Stimulated activated CD4-positive, alpha-beta T cell treated with anti-CD3 and anti-CD28 coated beads, Interleukin-12 subunit alpha, Interleukin-12 subunit beta, amount 100 ng/mL, for 48 hours (primary cell): ENCODE results near the gene BCL2L11.

Experiments
- DNase-seq, 3 donors: peaks; one replicate each; pipeline ENCODE4 v3.0.0-alpha.2; 2020; ENCODE audit warnings: low read depth in 2 of 3, low spot score in 1 of 3

Gene BCL2L11

DNA sequence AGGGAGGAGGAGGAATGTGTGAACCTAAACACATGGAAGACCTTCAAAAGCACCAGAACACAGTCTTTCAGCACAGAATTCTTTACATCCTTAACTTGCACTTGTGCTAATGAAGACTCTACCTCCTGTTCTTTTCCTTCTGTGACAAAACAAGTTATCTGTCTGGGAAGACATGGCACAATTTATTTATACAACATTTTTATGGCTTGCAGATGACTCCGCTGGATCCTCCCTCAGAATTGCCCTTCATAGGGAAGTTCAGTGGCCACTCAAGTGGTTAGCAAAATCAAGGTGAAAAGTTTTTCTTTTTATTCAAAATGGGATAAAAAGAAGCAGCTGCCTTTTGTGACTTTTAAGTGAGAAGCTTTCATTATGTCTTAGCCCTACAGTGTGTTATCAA, 21.4 kb downstream of the BCL2L11 start:
- no peak for DNase-seq

DNA sequence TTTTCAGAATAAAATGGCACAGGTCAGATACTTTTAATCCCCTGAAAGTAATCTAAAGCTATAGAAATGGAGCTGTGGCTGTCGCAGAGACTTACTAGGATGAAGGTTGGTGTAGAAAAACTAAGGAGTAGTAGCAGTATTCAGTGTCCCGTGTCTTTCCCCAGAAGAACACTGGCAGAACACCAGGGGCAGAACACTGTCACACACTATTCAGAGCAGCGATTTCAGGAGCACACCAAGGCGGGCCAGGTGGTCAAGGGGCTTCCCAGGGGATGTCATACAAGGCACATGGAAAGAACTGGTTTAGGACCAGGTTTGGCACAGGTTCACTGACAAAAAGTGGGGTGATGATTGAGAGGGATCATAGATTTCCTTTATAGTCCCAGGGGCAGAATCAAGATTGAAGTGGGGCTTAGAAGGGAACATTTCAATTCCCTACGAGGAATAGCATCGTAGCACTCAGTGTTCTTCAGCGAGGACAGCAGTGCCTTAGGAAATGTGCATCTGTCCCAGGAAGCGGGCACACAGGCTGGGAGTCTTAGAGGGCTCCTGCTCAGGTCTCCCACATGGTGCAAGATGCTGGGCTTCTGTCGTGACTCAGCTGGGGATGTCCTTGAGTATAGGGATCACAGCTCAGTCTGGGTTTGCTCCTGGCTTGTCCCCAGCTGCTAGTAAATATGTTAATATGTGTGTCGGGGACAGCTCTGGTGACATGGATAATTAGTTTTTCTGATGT, 22.6 kb downstream of the BCL2L11 start:
- DNase-seq, result no peak

DNA sequence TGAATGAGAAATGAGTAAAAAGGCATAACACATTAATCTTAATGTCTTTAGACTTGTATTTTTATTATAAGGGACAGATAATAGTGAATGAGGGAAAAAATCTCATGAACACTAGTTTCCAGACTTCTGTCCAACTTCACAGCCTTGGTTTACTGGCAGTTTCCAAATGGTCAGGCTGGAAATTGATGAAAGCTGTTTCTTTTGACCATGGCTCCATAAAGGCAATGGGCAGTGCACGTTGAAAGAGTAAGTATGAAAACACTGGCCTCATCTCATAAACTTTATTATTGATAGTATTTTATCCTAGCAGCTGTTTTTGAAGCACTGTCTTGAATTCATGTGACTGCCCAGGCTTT, 23.1 kb downstream of the BCL2L11 start:
- DNase-seq, result no peak

DNA sequence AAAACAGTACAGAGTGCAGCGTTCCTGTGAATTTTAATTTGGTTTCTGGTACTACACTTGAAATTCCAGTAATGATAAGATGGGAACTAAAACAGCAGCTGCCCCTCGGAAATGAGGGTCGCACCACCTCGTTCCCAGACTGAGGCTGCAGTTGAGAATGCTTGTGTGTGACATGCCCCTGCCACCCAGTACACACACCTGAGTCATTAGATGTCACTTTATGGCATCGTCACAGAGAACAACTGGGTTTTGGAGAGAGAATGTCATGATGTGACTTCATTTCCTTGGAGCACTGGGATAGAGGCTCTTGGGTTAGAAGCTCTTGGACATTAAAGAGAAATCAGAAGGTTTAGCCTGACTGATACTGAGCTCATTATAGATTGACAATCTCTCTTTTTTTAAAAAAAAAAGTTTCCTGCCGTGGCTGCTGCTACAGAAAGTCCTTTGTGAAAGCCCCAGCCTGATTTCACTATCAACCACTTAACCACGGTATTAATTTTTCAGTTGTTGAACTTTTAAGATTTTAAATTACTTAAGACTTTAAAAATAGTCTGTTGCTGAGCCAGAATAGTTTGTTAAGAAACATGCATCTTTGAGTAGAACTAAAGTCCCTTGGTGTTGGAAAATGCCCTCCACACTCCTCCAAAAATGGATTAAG, 24.5 kb downstream of the BCL2L11 start:
- no peak for DNase-seq

DNA sequence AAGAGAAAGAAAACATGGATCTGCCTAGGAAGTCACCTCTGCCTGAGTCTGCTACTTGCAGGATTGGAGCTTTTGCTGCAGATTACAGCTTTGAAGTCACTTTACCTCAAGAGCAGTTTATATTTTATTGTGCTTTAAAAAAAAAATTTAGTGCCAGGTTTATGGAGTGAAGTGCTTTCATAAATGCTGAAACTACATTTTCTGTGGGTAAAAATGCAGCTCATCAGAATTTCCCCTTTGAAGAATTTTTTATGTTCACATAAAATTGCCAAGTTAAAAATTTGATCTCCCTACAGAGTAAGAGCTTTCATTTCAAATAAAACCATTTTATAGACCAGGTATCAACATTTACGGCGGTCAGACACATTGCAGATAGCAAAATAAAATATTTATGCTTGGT, 25.2 kb downstream of the BCL2L11 start:
- DNase-seq, result no peak

DNA sequence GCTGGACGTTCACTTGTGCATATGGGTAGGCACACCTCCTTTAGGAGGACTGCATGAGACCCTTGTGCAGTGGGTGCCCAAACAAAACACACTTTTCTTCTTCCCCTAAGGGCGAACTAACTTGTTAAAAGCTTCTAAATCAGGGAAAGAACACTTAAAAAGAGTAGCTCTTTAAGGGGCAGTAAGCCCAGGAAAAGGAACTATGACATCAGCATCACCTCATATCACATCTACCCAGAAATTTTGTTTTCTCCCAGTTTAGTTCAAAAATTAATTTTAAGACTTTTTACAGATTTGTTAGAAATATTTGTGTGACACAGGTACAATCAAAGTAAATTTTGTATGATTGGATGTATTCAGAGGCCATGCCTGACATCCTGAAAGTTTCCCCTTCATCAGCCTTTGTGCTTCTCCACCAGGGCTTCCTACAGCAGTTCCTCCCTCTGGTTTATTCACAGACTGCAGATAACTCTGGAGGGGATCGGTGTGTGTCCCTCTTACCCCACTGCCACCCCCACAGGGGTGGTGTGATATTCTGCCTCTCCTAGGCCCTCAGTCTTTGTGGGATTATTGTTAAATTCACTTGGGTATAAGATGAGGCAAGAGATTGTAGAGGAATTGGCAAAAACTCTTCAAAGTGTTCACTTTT, 27.6 kb downstream of the BCL2L11 start:
- DNase-seq, result no peak

DNA sequence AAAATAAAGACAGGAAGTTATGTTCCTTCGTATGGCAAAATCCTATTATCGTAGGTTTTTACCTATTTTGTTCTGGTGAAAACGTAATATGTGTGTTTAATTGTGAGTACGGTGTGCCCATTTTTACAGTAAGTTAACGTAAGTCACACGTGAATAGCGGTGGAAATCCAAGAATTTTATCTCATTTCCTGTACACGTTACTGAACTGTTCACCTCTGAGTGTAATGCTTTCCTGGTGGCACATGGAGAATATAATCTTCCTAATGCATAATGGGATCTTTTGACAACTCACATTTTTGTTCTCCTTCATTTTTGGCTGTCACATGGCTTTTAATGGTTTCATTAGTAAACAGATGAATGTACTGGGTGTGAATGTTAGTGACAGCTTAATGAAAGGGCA, 28.2 kb downstream of the BCL2L11 start:
- DNase-seq, result no peak

DNA sequence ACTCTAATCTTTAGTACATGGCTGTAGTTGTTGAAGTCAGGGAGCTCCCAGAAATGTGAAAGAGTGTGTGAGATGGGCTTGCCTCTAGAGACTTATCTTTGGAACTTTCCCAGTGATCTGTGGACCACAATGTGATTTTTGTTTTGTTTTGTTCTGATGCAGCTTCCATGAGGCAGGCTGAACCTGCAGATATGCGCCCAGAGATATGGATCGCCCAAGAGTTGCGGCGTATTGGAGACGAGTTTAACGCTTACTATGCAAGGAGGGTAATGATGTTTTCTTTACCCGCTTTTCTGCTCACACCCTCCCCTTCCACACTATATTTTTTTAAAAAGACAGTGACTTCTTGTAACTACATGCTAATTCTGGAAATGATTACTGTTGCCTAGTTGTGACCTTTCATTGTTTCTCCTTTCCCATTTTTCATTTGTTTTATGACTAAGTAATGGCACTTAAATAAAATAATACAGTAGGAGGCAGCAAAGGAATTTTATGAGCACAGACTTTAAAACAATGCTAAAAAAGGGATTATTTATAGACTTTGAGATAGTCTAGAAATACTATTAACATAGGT, 29.3 kb downstream of the BCL2L11 start:
- no peak for DNase-seq

DNA sequence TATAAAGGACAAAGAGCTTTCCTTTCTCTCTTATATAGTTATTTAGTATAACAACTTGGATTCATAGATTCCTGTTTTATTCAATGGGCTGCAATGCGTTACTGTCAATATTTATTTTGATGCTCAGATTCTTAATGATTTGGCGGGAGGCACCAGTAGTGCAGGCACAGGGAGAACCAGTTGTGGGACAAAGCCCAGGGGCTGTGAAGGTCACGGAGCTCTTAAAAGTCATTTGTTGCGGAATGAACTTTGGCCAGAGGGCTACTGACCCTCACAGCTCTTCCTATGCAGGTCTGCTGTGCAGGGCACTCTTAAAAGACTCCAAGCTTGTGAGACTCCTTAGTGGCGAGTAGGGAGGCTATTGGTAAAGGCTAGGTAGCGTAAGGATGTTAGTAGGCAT, 34.0 kb downstream of the BCL2L11 start:
- no peak for DNase-seq

DNA sequence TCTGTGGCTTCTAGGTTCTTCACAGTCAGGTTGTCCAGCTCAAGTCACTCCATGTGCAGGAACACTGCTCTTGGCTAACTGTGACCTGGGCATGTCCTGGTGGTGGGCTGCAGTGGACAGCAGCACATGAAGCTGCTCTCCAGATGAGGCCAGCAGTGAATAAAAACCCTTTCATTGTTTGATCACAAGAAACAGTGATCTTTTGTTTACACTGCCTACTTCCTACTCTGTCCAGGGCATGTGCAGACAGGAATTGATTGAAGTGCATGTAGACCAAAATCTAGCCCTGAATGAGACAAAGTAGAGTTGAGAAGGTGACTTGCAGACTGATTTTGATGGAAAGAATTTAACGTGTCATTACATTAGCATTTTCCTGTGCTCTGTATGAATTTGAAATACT, 34.9 kb downstream of the BCL2L11 start:
- no peak for DNase-seq

DNA sequence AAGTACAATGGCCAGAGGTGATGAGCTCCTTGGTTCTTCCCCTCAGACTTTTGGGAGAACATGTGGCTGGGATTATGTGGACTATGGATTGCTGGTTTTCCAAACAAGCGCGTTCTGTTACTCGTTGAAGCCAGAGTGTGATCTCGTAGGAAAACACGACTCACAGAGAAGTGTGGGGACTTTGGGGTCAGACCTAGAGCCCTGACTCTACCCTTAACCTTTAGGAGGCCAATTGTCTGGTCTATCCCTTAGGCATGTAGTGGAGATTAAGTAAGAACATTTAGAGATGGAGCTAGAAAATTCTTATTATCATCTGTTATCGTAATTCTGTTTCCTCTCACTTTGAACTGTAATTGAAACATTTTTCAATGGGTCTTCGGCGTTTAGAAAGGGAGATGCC, 35.8 kb downstream of the BCL2L11 start:
- DNase-seq, result no peak

DNA sequence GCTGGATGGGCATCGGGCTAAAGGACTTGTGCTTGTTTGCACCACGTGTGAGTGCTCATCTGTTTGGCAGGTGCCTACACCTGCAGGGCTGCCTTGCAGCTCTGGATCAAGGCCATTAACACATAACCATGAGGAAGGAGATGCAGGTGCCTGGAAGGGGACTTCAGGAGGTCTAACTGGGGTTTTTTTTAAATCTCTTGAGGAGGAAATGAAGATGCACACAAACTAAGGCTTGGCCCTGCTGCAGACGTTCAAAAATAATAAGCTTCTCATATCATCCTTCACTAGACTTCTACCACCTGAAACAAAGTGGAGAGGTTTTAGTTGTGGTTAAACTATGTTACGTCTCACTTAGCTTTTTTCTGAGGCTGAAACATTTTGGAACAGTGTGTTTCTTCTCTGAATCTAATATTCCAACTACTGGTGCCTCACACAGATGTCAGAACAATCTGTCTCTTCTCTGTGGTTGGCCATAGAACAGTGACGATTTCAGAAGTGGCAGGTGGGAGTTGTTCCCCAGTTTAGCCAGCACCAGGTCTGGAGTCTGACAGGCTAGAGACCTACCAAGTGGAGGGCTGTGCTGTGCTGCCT, 36.5 kb downstream of the BCL2L11 start:
- DNase-seq, result no peak

DNA sequence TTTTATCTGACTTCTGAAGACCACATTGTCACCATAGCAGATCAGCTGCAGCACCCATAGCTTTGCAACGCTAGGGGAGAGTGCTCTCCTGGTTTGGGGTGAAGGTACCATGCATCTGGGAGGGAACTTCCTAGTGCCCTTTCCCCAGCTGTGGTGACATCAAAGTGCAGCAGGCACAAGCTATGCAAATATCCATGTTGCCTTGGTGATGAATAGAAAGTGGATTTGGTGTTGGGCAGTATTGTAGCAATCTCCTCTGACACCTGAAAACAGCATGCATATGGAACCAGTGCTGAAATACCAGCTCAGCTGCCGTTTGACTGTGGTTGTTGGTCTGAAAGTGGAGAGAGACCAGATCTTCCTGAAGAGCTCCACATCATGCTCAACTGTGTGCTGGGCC, 37.1 kb downstream of the BCL2L11 start:
- DNase-seq, result no peak

DNA sequence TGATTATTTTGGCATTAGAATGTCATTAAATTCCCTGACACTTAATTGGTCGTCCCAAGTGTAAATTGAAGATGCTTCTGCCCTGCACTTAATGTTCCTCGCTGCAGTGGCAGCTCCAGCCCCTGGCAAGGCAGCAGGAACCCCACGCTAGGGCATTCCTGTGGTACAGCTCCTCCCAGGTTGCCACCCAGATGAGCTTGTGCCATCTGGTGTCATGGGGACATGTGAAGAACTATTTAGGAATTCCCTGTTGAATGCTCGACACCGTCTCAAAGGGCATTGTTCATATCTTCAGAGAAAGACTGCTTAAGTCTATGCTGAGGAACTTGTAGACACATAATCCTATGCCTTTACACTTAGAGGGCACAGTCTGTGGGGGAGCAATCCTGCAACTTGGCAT, 38.9 kb downstream of the BCL2L11 start:
- no peak for DNase-seq

DNA sequence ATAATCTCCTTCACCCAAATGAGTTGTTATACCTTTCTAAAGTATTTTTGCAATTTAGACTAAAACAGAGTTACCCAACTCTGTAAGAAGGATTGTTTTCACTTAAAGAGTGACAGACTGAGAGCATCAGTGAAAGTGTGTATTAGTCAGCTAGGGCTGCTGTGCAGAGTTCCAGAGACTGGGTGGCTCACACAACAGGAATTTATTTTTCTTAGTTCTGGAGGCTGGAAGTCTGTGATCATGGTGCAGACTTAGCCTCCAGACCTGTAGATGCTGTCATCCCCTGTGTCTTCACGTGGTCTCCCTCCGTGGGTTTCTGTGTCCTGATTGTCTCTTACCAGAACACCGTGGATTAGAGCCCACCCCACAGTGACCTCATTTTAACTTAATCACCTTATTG, 40.0 kb downstream of the BCL2L11 start:
- no peak for DNase-seq

DNA sequence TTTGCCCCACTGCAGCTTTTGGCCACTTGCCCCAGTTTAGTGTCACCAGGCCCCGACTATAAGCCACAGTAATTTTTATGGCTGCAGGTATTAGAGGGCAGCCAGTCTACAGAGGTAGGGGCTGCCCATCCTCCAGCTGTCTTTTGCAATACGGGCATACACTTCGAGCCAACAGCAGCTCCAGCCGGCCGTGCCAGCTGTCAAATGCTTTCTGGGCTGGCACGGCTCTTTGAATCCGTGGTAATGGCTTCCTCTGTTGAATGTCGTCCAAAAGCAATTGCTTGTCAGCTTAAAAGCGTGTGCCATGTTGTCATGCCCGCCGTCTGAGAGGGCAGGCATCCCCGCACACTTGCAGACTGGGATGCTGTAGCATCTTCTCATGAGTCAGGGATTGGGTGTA, 41.3 kb downstream of the BCL2L11 start:
- DNase-seq, result no peak

DNA sequence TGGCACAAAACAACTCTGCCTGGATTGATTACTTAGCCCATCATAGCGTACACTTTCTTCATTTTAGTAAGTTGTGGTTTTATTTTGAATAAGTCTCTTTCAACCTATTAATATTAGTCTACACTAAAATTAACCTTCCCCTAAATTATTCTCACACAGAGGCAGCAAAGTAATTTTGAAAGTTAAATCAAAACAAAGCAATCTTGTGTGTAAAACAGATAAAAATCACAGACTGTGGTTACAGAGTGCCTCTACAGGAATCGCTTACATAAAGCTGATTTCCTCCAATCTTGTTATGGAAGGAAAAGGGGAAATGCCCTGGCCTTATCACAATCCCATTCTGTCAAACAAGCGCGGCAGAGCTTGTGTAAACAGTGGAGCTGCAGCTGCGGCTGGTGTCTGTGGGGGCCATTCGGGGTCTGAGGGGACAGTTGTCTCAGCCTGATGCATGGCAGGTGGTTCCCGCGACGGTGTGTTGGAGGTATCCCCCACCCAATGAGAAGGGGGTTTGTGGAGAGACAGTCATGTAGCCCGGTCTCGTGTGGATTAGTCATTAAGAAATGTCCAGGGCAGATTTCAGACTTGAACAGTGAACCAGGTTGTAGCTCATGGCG, 42.1 kb downstream of the BCL2L11 start:
- DNase-seq, result no peak

DNA sequence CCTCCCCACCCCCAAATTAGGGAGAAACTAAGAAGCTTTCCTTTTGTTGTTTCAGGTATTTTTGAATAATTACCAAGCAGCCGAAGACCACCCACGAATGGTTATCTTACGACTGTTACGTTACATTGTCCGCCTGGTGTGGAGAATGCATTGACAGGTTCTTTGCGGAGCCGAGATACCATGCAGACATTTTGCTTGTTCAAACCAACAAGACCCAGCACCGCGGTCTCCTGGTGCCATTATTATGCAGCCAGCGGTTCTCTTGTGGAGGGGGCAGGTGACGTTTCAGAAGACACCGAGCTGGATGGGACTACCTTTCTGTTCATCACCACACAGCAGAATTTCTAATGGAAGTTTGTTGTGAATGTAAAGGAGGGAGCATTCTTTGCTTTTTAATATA, 43.4 kb downstream of the BCL2L11 start:
- DNase-seq, result no peak

DNA sequence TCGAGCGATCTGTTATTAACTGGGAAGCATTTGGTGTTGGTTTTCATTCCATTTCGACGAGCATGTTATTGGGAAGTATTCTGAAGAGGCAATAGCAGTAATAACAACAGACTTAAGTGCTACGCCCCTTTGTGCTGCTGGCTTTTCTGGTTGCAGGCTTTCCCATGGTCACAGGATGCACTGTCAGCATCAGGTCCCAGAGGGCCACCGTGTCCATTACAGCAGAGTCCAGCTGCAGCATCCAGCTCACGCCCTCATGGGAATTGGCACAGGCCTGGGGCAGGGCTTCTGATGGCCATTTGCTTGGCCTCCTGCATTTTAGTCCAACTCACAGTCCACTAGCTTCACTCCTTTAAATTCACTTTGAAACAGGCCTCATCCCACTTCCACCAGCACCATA, 44.4 kb downstream of the BCL2L11 start:
- DNase-seq, result no peak

DNA sequence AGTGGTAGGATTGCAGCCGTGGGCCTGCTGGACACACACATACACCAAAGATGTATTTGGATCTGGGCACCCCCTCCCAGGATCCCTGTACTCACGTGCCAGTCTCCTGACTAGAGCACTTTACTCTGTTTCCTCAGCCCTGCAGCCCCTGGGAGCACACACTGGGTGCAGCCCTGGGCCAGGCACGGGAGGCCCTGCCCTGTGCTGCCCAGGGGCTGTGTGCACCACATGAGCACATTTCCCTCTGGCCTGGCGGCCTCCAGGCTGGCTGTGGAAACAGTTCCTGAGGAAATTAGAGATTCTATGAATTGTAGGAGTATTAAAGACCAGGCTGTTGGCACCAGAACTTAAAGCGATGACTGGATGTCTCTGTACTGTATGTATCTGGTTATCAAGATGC, 45.4 kb downstream of the BCL2L11 start:
- no peak for DNase-seq

DNA sequence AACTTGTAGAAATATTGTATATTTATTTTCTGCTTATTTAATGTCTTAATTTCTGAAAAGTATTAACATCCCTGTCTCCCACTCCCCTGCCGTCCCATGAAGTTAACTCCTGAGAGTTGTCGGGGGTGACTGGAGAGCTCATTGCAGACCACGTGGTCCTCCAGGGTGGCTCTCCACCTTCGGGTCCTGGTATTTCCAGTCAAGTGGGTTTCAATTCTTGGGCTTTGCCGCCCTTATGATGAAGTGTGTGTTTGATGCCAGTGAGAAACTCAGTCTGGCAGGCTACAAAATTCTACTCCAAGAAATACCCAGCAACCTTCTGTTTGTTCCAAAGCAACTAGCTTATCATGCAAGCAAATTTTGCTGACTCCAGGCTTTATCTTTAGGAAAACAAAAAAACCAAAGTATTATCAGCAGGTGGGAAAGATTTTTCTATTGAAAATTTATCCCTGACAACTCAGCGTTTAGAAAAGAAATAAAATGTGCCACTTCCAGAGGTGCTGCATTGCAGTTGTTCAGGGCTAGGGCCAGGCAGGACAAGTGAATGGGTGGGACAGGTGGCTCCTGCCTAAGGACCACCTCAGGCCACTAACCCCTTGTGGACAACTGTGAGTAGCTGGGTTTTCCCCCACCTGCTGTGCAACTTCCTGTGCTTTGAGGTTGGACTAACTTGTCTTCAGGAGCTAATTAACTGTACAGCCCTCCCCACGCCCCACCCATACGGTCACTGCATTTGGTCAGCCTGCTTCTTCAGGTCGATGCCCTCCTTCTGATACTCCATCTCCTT, 46.6 kb downstream of the BCL2L11 start:
- DNase-seq, result no peak
